ENCODE measurements around the gene ABCC6. TPM values are rescaled to one million over a fixed set of nuclear protein-coding genes. Genes with fewer than 3 reads are reported as not detected.
"Not testable (repeated sequence)": the region's sequence is repeated elsewhere in the genome, so short reads cannot be mapped to it uniquely, and the experiment has no call there.

ABCC6 gene
- total and polyA plus RNA-seq, 9 donors: 0.12 to 2.0 (median 0.88) TPM

GRCh38 chr16:16186820-16187219 lies 36.5 kb downstream of the ABCC6 start:
- no peaks in the 10 kb centered on the region for H3K27me3 ChIP-seq
- 93 to 96% (median 93%) methylated on average over 11 of the region's 11 CpGs for WGBS, 3 donors
- H3K4me1 ChIP-seq (ENCODE audit: insufficient read depth): no peaks in the 10 kb centered on the region
- no peak for DNase-seq
- H3K4me3 ChIP-seq: no peak overlapping the region
- no peaks in the 10 kb centered on the region for H3K9me3 ChIP-seq
- intact Hi-C loops (cut with DNase I): no loop called here
- no peak overlapping the region for H3K27ac ChIP-seq
- no peak for TF ChIP-seq EP300 (IDR thresholded peaks at IDR 0.05)
- TF ChIP-seq POLR2A (IDR thresholded peaks at IDR 0.05): no peak
- no peak for TF ChIP-seq CTCF (IDR thresholded peaks at IDR 0.05)
- H3K36me3 ChIP-seq: no peaks in the 10 kb centered on the region

GRCh38 chr16:16185095-16185494 lies 38.2 kb downstream of the ABCC6 start:
- TF ChIP-seq CTCF (IDR thresholded peaks at IDR 0.05): no peak
- TF ChIP-seq POLR2A (IDR thresholded peaks at IDR 0.05): no peak
- no peak for TF ChIP-seq EP300 (IDR thresholded peaks at IDR 0.05)
- WGBS, 3 donors: 79 to 91% (median 79%) methylated on average over 3 to 4 of the region's 4 CpGs
- intact Hi-C loops (cut with DNase I): no loop called here
- no peak overlapping the region for H3K27ac ChIP-seq
- H3K36me3 ChIP-seq: no peaks in the 10 kb centered on the region
- no peaks in the 10 kb centered on the region for H3K9me3 ChIP-seq
- DNase-seq: no peak
- H3K4me1 ChIP-seq (ENCODE audit: insufficient read depth): no peaks in the 10 kb centered on the region
- no peaks in the 10 kb centered on the region for H3K27me3 ChIP-seq
- no peak overlapping the region for H3K4me3 ChIP-seq

GRCh38 chr16:16184594-16184993 lies 38.7 kb downstream of the ABCC6 start:
- intact Hi-C loops (cut with DNase I): no loop called here
- WGBS, 3 donors: 75 to 89% (median 77%) methylated on average over 5 of the region's 5 CpGs
- no peaks in the 10 kb centered on the region for H3K27me3 ChIP-seq
- H3K4me1 ChIP-seq (ENCODE audit: insufficient read depth): no peaks in the 10 kb centered on the region
- no peak overlapping the region for H3K27ac ChIP-seq
- no peak for DNase-seq
- H3K4me3 ChIP-seq: no peak overlapping the region
- TF ChIP-seq CTCF (IDR thresholded peaks at IDR 0.05) (no peak), POLR2A (IDR thresholded peaks at IDR 0.05) (no peak), EP300 (IDR thresholded peaks at IDR 0.05) (no peak)
- H3K9me3 ChIP-seq: no peaks in the 10 kb centered on the region
- no peaks in the 10 kb centered on the region for H3K36me3 ChIP-seq

- DNase-seq: no peak
- Histone ChIP-seq H3K4me1 (ENCODE audit: insufficient read depth) (no peaks in the 10 kb centered on the region), H3K9me3 (no peaks in the 10 kb centered on the region), H3K4me3 (no peak overlapping the region), H3K36me3 (no peaks in the 10 kb centered on the region), H3K27me3 (no peaks in the 10 kb centered on the region), H3K27ac (no peak overlapping the region)
- WGBS, 3 donors: 67 to 79% (median 73%) methylated on average over 8 of the region's 8 CpGs
- intact Hi-C loops (cut with DNase I): no loop called here
- TF ChIP-seq CTCF (IDR thresholded peaks at IDR 0.05) (no peak), POLR2A (IDR thresholded peaks at IDR 0.05) (no peak), EP300 (IDR thresholded peaks at IDR 0.05) (no peak)
Observed at GRCh38 chr16:16183562-16183961, 39.7 kb downstream of the ABCC6 start.

- 58 to 77% (median 58%) methylated on average over 8 of the region's 8 CpGs for WGBS, 3 donors
- H3K27ac ChIP-seq: no peak overlapping the region
- H3K9me3 ChIP-seq: no peaks in the 10 kb centered on the region
- DNase-seq: no peak
- H3K4me1 ChIP-seq (ENCODE audit: insufficient read depth): no peaks in the 10 kb centered on the region
- no peak overlapping the region for H3K4me3 ChIP-seq
- no peaks in the 10 kb centered on the region for H3K27me3 ChIP-seq
- no peaks in the 10 kb centered on the region for H3K36me3 ChIP-seq
- TF ChIP-seq CTCF (IDR thresholded peaks at IDR 0.05): no peak
- intact Hi-C loops (cut with DNase I): no loop called here
Observed at GRCh38 chr16:16182918-16183317, 40.4 kb downstream of the ABCC6 start.

GRCh38 chr16:16181748-16182147 lies 41.5 kb downstream of the ABCC6 start:
- intact Hi-C loops (cut with DNase I); H3K27me3 ChIP-seq; H3K9me3 ChIP-seq; H3K4me3 ChIP-seq; H3K4me1 ChIP-seq (ENCODE audit: insufficient read depth); H3K36me3 ChIP-seq; H3K27ac ChIP-seq; DNase-seq: not testable (repeated sequence)
- WGBS, 3 donors: 71 to 79% (median 76%) methylated on average over 3 of the region's 3 CpGs

All from ovary (tissue), 9 donors.